KMS-11 (cell line): Measurements from ENCODE around the gene ENOX1.

ENCODE experiments used
- H2AFZ ChIP-seq: fragments of 200-600 bp; sonication (generic); 2 replicates; pipeline ENCODE4 v1.6.1; 2016; ENCODE audit warnings: antibody characterized with exemption, mixed run types, low read depth
- H3K27ac ChIP-seq: fragments of 200-600 bp; sonication (generic); 2 replicates; pipeline ENCODE4 v1.6.1; 2016; ENCODE audit warnings: mild to moderate bottlenecking, mixed run types
- H3K27me3 ChIP-seq: fragments of 200-600 bp; sonication (generic); 2 replicates; pipeline ENCODE4 v1.6.1; 2017; ENCODE audit warnings: mild to moderate bottlenecking, low read depth, mixed run types, moderate library complexity; ENCODE audit not compliant: insufficient read depth
- H3K36me3 ChIP-seq: fragments of 200-600 bp; sonication (generic); 2 replicates; pipeline ENCODE4 v1.6.1; 2017; ENCODE audit warnings: mild to moderate bottlenecking, mixed run types; ENCODE audit not compliant: insufficient read depth
- H3K4me1 ChIP-seq: fragments of 200-600 bp; sonication (generic); 2 replicates; pipeline ENCODE4 v1.6.1; 2016; ENCODE audit warnings: mild to moderate bottlenecking, low read depth, mixed run types; ENCODE audit not compliant: poor library complexity, severe bottlenecking
- H3K4me2 ChIP-seq: fragments of 200-600 bp; sonication (generic); 2 replicates; pipeline ENCODE4 v1.7.0; 2016; ENCODE audit warnings: mild to moderate bottlenecking, mixed run types
- H3K4me3 ChIP-seq: fragments of 200-600 bp; sonication (generic); IDR thresholded peaks from 2 replicates; pipeline ENCODE4 v1.6.1; 2017; ENCODE audit warnings: low read depth, low read length, mixed read lengths; ENCODE audit not compliant: insufficient read depth
- H3K79me2 ChIP-seq: fragments of 200-600 bp; sonication (generic); 2 replicates; pipeline ENCODE4 v1.6.1; 2016; ENCODE audit warnings: low read depth, mixed run types; ENCODE audit not compliant: insufficient read depth
- H3K9ac ChIP-seq: fragments of 200-600 bp; sonication (generic); 2 replicates; pipeline ENCODE4 v1.6.1; 2016; ENCODE audit warnings: mild to moderate bottlenecking, mixed run types
- H4K20me1 ChIP-seq: fragments of 200-600 bp; sonication (generic); 2 replicates; pipeline ENCODE4 v1.6.1; 2016; ENCODE audit warnings: mild to moderate bottlenecking, mixed run types; ENCODE audit not compliant: insufficient read depth
- CTCF ChIP-seq: fragments of 200-600 bp; sonication (generic); conservative IDR thresholded peaks from 2 replicates; pipeline ENCODE4 v1.6.1; 2017; ENCODE audit warnings: low read depth, mild to moderate bottlenecking, antibody characterized with exemption, low read length, moderate library complexity, mixed read lengths

ENOX1 gene

GRCh38 chr13:43306372-43306771 is 480.4 kb downstream of the ENOX1 start:
- Histone ChIP-seq H4K20me1 (no peaks in the 10 kb centered on the region), H2AFZ (no peak overlapping the region), H3K4me2 (no peak overlapping the region), H3K27ac (no peak overlapping the region), H3K4me1 (peaks cover 12% of the 10 kb centered on the region), H3K4me3 (no peak overlapping the region), H3K36me3 (no peaks in the 10 kb centered on the region), H3K9ac (no peak overlapping the region), H3K79me2 (no peaks in the 10 kb centered on the region), H3K27me3 (no peaks in the 10 kb centered on the region)
- TF ChIP-seq CTCF = no peak

- no peaks in the 10 kb centered on the region for H4K20me1 ChIP-seq
- H3K4me3 ChIP-seq = no peak overlapping the region
- no peak overlapping the region for H3K27ac ChIP-seq
- no peaks in the 10 kb centered on the region for H3K27me3 ChIP-seq
- H2AFZ ChIP-seq = no peak overlapping the region
- H3K36me3 ChIP-seq = no peaks in the 10 kb centered on the region
- H3K4me2 ChIP-seq = no peak overlapping the region
- H3K4me1 ChIP-seq = peaks cover 12% of the 10 kb centered on the region
- no peak for TF ChIP-seq CTCF
- no peak overlapping the region for H3K9ac ChIP-seq
- no peaks in the 10 kb centered on the region for H3K79me2 ChIP-seq
Measured at GRCh38 chr13:43305416-43305815, 481.4 kb downstream of the ENOX1 start.

- no peaks in the 10 kb centered on the region for H4K20me1 ChIP-seq
- H3K4me2 ChIP-seq = no peak overlapping the region
- H3K27ac ChIP-seq = no peak overlapping the region
- H3K36me3 ChIP-seq = no peaks in the 10 kb centered on the region
- no peak overlapping the region for H3K4me3 ChIP-seq
- no peaks in the 10 kb centered on the region for H3K79me2 ChIP-seq
- H2AFZ ChIP-seq = no peak overlapping the region
- no peaks in the 10 kb centered on the region for H3K27me3 ChIP-seq
- no peak for TF ChIP-seq CTCF
- H3K9ac ChIP-seq = no peak overlapping the region
- H3K4me1 ChIP-seq = peaks cover 12% of the 10 kb centered on the region
Measured at GRCh38 chr13:43304945-43305344, 481.8 kb downstream of the ENOX1 start.

- H3K4me3 ChIP-seq = no peak overlapping the region
- no peaks in the 10 kb centered on the region for H3K27me3 ChIP-seq
- no peak overlapping the region for H3K9ac ChIP-seq
- no peak overlapping the region for H3K4me2 ChIP-seq
- peaks cover 12% of the 10 kb centered on the region for H3K4me1 ChIP-seq
- no peak overlapping the region for H3K27ac ChIP-seq
- TF ChIP-seq CTCF = no peak
- H3K36me3 ChIP-seq = no peaks in the 10 kb centered on the region
- H2AFZ ChIP-seq = no peak overlapping the region
- H3K79me2 ChIP-seq = no peaks in the 10 kb centered on the region
- no peaks in the 10 kb centered on the region for H4K20me1 ChIP-seq
Measured at GRCh38 chr13:43304449-43304848, 482.3 kb downstream of the ENOX1 start.
